Measurements from ENCODE around the gene GPR37.

Gene GPR37

DNA sequence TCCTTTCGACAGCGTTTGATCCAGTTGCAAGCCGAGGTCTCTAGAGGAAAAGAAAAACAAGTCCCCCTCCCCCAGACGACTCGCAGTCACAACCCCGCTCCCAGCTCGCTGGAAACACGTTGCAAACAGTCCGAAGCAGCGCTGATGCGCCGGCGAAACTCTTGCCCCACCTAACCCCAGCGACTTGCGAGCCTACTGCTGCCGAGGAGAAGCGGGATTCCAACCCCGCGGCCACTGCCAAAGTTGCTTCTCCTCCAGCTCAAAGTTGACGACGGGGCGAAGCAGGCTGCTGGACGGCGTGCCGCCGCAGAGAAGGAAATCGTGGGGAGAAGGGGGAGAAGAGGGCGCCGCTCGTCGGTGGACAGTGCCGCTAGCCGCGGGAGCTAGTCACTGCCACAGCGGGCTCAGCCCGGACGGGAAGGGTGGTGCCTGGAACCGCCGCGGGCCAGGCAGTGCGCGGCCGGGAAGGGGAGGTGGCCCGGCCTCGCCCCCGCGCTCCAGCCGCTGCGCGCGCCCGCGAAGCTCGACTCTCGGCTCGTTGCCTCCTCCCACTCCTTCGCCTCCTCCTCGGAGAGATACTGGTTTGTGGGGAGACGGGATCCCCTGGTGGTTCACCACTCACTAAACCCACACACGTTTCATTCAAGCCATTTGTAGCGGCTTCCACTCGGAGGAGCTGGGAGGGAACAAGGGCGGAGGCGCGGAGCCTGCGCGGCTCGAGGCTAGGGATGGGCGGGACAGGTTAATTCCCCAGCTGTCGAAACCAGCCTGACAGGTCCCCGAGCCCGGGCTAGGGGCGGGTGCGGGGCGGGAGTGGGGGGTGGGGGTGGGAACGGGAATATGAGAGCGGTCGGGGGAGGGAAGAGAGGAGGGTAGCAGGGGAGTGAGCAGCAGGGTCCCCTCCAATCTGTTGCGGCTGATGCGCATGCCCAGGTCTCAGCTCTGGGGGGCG, at the start of gene GPR37:
Gene GPR37, minus strand, starts transcription at position 392 of the 952 bp plus-strand sequence. CDS start 816 bp downstream, outside the sequence.
- peak; percentile 66 for DNase-seq

GRCh38 chr7:124813994-124814798, 48.6 kb upstream of the GPR37 start:
- no peak for DNase-seq

DNA sequence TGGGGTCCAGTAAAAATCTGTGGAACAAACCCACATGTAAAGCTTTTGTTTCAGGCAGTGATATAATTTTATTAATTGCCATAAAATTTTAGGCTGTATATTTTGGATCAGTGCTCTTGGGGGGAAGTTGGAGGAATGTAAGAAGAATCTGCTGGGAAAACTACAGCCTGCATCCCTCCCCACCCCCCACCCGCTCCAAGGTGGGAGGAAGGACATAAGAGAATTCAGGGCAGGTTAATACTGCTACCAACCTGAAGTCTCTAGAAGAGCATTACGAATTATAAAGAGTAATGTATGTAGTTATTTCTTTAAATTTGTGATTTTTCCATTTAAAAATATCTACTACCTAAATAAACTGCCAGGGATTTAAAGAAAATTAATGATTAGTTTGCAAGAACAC, 47.2 kb upstream of the GPR37 start:
- DNase-seq = no peak

GRCh38 chr7:124811341-124811740, 45.7 kb upstream of the GPR37 start:
- no peak for DNase-seq

DNA sequence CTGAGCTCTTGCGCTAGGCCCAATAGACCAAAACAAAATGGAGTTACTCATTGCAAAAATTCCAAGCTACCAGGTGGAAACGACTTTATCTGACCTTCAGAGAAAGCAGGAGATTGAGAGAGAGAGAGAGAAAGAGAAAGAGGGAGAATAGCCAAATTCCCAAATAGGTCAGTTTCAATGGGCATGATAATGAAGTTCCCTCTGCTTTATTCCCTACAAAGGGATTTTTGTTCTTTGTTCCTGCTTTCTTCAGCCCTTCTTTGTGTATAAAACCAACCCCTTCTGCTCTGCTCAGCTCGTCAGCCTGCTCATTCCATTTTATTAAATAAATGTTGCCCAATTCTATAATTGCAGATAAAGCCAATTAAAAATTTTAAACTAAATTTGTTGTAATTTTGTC, 45.0 kb upstream of the GPR37 start:
- DNase-seq = no peak

DNA sequence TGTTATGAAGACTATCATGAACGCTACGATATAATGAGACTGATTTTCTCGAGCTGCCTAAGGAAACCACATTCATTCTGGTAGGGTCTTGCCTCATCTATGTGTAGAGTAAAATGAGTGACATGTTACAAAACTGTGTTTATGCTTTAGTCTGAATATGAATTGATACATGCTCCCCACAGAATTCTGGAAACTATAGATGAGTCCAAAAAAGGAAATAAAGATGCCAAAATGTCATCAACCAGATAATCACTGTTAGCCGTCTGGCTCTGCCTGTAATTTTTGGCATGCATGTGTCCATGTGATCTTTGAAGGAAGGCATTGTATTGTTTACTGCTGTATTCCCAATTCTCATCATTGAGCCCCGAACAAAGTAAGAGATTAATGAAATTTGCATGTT, 42.6 kb upstream of the GPR37 start:
- no peak for DNase-seq

GRCh38 chr7:124801330-124801895, 35.8 kb upstream of the GPR37 start:
- DNase-seq = no peak

GRCh38 chr7:124800386-124800785, 34.8 kb upstream of the GPR37 start:
- no peak for DNase-seq

DNA sequence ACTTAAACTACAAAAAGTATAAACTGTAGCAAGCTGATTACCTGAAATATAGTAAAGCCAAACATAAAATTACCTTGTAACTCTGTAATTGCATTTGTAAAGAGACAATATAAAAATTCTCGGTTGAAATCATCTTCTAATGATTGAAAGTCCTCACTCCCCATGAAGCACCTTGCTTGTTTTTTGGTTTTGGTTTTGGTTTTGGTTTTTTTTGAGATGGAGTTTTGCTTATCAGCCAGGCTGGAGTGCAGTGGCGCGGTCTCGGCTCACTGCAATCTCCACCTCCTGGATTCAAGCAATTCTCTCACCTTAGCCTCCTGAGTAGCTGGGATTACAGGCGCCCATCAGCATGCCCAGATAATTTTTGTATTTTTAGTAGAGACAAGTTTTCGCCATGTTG, 33.9 kb upstream of the GPR37 start:
- no peak for DNase-seq

- DNase-seq = no peak
Measured at GRCh38 chr7:124796771-124797170, 31.2 kb upstream of the GPR37 start.

DNA sequence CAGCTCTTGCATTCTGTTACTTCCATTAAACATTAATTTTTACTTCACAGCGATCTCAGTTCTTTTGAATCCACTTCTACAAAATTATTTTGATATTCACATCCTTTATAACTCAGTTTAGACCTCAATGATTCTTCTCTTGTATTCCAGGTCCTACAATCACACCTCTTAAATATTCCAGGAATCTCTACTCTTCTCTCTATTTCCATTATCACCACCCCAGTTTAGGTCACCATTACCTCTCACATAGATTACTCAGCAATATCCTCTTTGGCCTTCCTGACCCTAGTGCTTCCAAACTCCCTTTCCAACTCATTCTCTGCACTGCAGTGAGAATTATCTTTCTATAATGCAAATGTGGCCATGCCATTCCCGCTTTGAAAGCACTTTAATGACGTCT, 27.1 kb upstream of the GPR37 start:
- DNase-seq = no peak

DNA sequence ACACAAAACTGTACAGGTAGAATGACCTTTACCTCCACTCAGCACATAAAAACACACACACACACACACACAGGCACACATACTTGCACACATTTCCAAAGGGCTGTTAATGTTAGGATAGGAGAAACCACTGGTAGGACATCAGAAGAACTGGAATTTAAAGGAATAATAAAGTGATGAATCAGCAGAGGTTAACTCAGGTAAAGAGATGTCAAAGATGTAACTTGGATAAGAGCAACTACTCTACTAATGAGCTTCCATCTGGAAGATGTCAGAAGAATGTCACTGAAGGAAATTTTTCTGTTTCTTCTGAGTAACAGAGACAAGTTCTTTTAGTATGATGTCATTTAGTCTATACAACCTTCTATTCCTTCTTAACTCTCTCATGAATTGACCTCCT, 26.4 kb upstream of the GPR37 start:
- no peak for DNase-seq

DNA sequence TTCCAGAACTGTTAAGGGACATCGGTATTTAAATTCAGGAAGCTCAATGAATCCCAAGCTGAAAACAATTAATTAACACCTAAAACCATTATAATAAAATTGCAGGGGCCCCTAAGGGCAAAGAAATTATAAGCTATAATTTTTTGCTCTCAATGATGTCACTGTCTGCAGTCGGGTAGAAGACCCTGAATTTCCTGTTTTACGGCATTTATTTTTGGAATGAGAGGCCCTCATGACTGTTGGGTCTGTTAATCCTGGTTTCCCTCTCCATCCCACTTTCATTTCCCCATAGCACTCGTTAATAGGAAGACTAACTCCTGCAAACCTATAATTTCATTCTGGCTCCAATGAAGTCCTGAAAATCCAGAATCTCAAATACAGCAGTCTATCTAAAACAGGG, 25.8 kb upstream of the GPR37 start:
- no peak for DNase-seq

GRCh38 chr7:124790645-124791044, 25.1 kb upstream of the GPR37 start:
- DNase-seq = no peak

- no peak for DNase-seq
Measured at GRCh38 chr7:124785994-124786393, 20.4 kb upstream of the GPR37 start.

- no peak for DNase-seq
Measured at GRCh38 chr7:124784879-124785818, 19.6 kb upstream of the GPR37 start.

GRCh38 chr7:124783271-124783670, 17.7 kb upstream of the GPR37 start:
- no peak for DNase-seq

GRCh38 chr7:124781907-124782734, 16.5 kb upstream of the GPR37 start:
- no peak for DNase-seq

DNA sequence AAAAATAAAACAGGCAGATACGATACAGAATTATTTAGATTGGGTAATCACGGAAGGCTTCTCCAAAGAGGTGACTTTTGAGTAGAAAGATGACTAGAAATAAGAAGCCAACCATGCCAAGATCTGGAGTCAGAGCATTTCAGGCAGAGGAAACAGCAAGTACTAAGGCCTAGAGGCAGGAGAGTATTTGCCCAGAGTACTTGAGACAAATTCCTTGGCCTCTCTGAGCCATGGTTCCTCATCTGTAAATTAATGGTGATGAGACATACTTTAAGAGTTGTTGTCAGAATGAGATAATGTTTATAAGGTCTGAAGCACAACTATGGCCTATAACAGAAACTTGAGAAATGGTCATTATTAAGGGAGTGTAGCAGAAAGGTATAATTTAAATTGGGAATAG, 15.8 kb upstream of the GPR37 start:
- DNase-seq = no peak

DNA sequence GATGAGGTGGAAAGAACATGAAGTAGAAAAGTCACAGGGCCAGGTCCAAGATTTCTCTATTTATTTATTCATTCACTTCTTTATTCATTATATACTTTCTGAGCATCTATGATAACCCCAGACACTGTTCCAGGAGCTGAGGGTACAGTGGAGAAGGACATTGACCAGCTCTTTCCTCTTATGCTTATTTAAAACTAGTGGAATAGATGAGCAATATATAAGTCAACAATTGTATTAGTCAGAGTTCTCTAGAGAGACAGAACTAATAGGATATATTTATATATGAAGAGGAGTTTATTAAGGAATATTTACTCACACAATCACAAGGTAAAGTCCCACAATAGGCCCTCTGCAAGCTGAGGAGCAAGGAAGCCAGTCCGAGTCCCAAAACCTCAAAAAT, 15.0 kb upstream of the GPR37 start:
- no peak for DNase-seq

- no peak for DNase-seq
Measured at GRCh38 chr7:124780056-124780455, 14.5 kb upstream of the GPR37 start.

GRCh38 chr7:124779620-124780019, 14.0 kb upstream of the GPR37 start:
- DNase-seq = no peak
